Muscle of arm (tissue), 12 donors: ENCODE results near the gene MRPS22. TPM values are rescaled to one million over a fixed set of nuclear protein-coding genes. Genes with fewer than 3 reads are reported as not detected.
"Not testable (repeated sequence)": the region's sequence is repeated elsewhere in the genome, so short reads cannot be mapped to it uniquely, and the experiment has no call there.

Source experiments
- DNase-seq: peaks from one replicate; pipeline ENCODE4 v3.0.0-alpha.2; 2013
- polyA plus RNA-seq, 12 donors: library from polyadenylated mRNA; unstranded; fragments of 120-200 nt; gene quantifications; one replicate each; pipeline ENCODE4 v1.2.1, GENCODE V29; 2013; ENCODE audit not compliant: insufficient read length in 12 of 12

MRPS22 gene
- polyA plus RNA-seq, 12 donors: 48.1 to 60.0 (median 52.7) TPM; not detected in 1

- no peak for DNase-seq
Measured at GRCh38 chr3:139388821-139389551, 45.2 kb downstream of the MRPS22 start.

DNA sequence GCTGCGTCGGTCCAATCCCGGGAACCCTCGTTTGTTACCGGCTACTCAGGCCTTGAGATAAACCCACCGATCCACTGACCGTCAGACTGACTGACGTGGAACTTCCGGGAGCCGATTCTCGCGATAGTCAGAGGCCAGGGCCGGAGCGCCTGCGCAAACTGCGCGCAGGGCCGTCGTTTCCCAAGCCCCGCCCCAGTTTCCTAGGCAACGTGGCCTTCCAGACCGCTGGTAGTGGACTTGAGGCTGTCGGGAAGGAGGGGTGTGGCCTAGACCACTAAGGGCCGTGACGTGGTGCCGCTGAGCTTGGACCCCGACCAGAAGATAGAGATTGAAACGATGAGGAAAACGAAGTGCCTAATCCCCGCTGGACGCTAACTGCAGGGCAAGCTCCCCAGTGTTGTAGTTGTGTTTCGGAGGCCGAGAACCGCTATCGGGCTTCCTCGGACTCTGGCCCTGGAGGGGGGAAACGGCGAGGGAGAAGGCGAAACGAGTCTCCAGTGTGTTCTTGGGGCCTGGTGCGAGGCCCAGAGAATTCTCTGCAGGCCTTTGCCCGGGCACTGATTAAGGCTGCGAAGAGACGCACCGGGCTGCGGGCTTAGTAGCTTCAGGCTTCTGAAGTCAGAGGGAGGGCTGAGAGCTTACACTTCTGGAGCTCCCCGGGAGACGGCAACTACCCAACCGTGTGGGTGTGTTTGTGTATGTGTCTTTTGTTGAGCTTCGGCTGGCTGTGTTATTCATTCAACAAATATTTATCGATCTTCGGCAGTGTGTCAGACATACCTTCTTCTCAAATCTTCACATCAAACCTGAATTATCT lies 45.9 kb downstream of the MRPS22 start, which contains the start of gene COPB2:
Gene COPB2 (minus strand): TSS at position 96 of the 817 bp plus-strand sequence. CDS start 97 bp downstream, outside the sequence.
- peak; percentile 100 for DNase-seq

- no peak for DNase-seq
Measured at GRCh38 chr3:139394116-139394515, 50.3 kb downstream of the MRPS22 start.

GRCh38 chr3:139396707-139397106 lies 52.9 kb downstream of the MRPS22 start:
- no peak for DNase-seq

DNA sequence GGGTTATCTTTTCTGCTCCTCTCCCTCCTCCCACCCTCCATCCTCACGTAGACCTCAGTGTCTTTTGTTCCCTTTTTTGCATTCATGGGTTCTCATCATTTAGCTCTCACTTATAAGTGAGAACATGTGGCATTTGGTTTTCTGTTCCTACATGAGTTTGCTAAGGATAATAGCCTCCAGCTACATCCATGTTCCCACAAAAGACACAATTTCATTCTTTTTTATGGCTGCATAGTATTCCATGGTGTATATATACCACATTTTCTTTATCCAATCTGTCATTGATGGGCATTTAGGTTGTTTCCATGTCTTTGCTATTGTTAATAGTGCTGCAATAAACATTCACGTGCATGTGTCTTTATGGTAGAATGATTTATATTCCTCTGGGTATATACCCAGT lies 57.3 kb downstream of the MRPS22 start:
- not testable (repeated sequence) for DNase-seq

Other genes starting within 250 kb of the MRPS22 start
- gene COPB2, start 45.6 kb downstream of the MRPS22 start, polyA plus RNA-seq: 100 to 1,000 TPM in 8 of 12 donors, 10 to 100 TPM in 3, not detected in 1; 53.0 to 145 (median 109) TPM
- gene RBP2, start 132.5 kb downstream of the MRPS22 start, polyA plus RNA-seq: 10 to 100 TPM in 1 of 12 donors, under 1 TPM in 4, not detected in 7; 0.26 to 23.5 (median 0.57) TPM
- 100 to 1,000 TPM in 3 of 12 donors, 10 to 100 TPM in 8, not detected in 1; 69.5 to 116 (median 87.6) TPM for gene RBP1, start 195.7 kb downstream of the MRPS22 start, polyA plus RNA-seq